ENCODE results near the gene PPIE.
"Not testable (repeated sequence)": the region's sequence is repeated elsewhere in the genome, so short reads cannot be mapped to it uniquely, and the experiment has no call there.

PPIE gene

DNA sequence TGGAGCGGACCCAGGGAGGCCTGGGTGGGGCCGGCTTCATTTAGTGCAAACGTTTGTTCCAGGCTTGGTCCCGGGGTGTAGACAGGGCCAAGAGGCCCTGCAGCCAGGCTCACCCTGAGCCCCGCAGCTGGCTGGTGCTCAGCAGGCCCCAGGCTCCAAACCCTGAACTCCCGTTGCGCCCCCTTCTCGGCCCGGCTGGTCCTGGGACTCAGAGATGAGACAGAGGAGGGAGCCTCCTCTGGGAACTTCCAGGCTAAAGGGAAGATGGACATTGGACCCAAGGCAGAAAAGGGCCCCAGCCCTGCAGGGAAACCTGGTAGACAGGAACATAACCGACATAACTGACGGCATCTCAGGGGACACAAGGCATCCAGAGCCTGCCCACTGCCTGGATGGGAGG lies 36.5 kb downstream of the PPIE start:
- H3K4me1 ChIP-seq (ENCODE audit: insufficient read depth, low read length); H3K27ac ChIP-seq (ENCODE audit: low read length); H3K36me3 ChIP-seq (ENCODE audit: insufficient read depth, low read depth, low read length); H3K4me3 ChIP-seq (ENCODE audit: low read length); H3K9ac ChIP-seq (ENCODE audit: low read depth, low read length); H3K9me3 ChIP-seq (ENCODE audit: insufficient read depth, low read depth, low read length): not testable (repeated sequence)
- peaks cover 34% of the 10 kb centered on the region for H3K27me3 ChIP-seq (ENCODE audit: insufficient read depth, low read length)

DNA sequence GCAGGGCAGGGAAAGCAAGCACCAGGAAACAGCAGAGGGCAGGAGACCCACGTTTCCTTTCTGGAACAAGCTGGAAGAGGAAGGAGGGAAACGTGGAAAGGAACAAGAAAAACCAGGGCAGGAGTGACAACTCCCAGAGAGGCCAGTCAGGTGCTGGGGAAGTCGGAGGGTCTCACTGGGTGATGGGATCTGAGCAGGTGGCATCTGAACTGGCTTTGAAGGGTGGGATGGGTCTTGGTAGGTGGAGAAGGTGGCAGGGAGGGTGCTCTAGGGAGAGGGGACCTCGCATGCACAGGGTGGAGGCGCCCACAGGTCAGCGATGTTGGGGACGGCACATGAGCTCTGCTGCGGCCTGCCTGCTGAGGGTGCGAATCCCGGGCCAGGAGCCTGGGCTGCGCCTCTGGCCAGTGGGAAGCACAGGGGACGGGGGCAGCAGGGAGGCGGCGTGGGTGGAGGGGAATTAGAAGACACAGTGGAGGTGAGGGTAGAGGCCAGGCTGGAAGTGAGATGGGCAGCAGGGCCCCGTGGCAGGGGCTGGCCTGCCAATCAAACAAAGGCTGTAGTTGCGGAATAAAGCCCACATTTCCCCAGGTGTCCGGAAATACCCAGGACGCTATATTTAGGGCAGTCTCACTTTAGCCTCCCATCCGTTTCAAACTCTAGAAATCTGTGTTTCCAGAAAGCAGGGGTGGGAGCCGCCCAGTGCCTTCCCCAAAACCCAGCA lies 37.2 kb downstream of the PPIE start:
- not testable (repeated sequence) for H3K9ac ChIP-seq (ENCODE audit: low read depth, low read length); H3K27ac ChIP-seq (ENCODE audit: low read length); H3K4me1 ChIP-seq (ENCODE audit: insufficient read depth, low read length); H3K4me3 ChIP-seq (ENCODE audit: low read length); H3K9me3 ChIP-seq (ENCODE audit: insufficient read depth, low read depth, low read length); H3K36me3 ChIP-seq (ENCODE audit: insufficient read depth, low read depth, low read length)
- H3K27me3 ChIP-seq (ENCODE audit: insufficient read depth, low read length): peaks cover 37% of the 10 kb centered on the region

DNA sequence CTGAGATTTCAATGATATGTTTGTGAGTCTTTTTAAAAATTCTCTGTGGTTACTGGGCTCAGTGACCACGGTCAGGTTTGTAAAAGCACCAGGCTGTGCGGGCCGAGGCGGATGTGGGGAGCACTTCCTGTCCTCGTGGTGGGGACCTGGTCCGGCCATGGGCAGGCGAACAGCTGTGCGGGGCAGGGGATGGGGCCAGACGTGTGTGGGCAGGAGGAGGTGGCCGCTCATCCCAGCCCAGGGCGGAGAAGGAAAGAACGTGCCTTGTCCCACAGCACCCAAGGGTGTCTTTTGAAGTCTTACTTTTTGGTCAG lies 37.7 kb downstream of the PPIE start:
- Histone ChIP-seq H3K4me1 (ENCODE audit: insufficient read depth, low read length) (no peaks in the 10 kb centered on the region), H3K9me3 (ENCODE audit: insufficient read depth, low read depth, low read length) (no peaks in the 10 kb centered on the region), H3K27me3 (ENCODE audit: insufficient read depth, low read length) (peaks cover 37% of the 10 kb centered on the region), H3K9ac (ENCODE audit: low read depth, low read length) (no peak overlapping the region), H3K36me3 (ENCODE audit: insufficient read depth, low read depth, low read length) (no peaks in the 10 kb centered on the region), H3K27ac (ENCODE audit: low read length) (no peak overlapping the region), H3K4me3 (ENCODE audit: low read length) (no peak overlapping the region)

DNA sequence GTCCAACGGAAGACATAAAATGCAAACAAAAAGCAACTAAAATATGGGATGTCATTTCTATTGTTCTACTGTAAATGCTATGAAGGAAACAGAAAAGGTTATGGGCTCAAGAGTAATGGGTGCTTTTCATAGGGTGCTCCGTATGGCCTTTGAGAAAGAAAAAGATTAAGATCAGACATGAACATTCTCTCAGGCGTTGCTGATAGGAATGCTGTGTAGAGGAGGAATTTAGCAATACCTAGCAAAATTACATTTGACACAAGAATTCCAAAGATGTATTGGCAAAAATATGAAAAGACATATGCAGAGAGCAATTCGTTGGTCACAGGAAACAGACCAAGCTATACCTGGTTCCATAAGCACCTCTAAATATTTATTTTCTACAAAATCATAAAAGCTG lies 38.2 kb downstream of the PPIE start:
- Histone ChIP-seq H3K9me3 (ENCODE audit: insufficient read depth, low read depth, low read length) (no peaks in the 10 kb centered on the region), H3K4me3 (ENCODE audit: low read length) (no peak overlapping the region), H3K9ac (ENCODE audit: low read depth, low read length) (no peak overlapping the region), H3K4me1 (ENCODE audit: insufficient read depth, low read length) (no peaks in the 10 kb centered on the region), H3K27me3 (ENCODE audit: insufficient read depth, low read length) (peaks cover 38% of the 10 kb centered on the region), H3K36me3 (ENCODE audit: insufficient read depth, low read depth, low read length) (no peaks in the 10 kb centered on the region), H3K27ac (ENCODE audit: low read length) (no peak overlapping the region)

DNA sequence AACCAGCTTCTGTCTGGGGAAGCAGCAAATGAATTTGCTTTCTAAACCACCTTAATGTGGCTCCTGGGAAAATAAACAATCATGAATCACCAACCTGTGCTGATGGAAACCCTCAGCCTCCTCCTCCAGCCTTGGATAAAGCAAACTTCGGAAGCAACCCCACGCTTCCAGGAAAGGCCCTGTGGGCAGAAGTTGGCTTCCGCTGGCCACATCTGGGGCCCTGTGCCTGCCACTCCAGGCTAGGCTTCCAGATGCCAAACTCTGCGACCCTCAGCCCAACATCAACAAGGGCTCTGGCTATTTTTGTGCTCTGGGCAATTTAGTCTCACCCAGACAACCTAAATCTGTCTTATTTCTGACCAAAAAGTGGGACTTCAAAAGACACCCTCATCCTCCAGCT lies 38.6 kb downstream of the PPIE start:
- Histone ChIP-seq H3K9me3 (ENCODE audit: insufficient read depth, low read depth, low read length) (no peaks in the 10 kb centered on the region), H3K4me3 (ENCODE audit: low read length) (no peak overlapping the region), H3K4me1 (ENCODE audit: insufficient read depth, low read length) (no peaks in the 10 kb centered on the region), H3K36me3 (ENCODE audit: insufficient read depth, low read depth, low read length) (no peaks in the 10 kb centered on the region), H3K27me3 (ENCODE audit: insufficient read depth, low read length) (peaks cover 34% of the 10 kb centered on the region), H3K9ac (ENCODE audit: low read depth, low read length) (no peak overlapping the region), H3K27ac (ENCODE audit: low read length) (no peak overlapping the region)

DNA sequence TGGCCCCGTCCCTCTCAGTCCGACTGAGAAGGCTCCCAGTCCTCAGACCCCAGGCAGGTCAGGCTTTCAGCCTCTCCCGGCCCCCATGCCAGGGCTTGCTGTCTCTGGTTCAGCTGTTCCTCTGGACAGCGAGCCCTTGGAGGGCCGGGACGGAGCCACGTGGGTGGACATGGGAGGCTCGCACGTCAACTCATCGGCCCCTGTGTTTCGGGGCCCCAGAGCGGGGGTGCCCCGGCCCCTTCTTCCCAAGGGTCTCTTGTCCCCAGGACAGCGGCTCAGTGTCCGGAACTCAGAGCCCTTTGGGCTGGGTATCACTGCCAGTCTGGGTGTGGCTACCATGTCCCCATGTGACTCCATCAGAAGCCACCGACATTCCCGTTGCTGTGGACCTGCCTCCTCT lies 39.2 kb downstream of the PPIE start:
- H3K27ac ChIP-seq (ENCODE audit: low read length); H3K9me3 ChIP-seq (ENCODE audit: insufficient read depth, low read depth, low read length); H3K36me3 ChIP-seq (ENCODE audit: insufficient read depth, low read depth, low read length); H3K4me3 ChIP-seq (ENCODE audit: low read length); H3K4me1 ChIP-seq (ENCODE audit: insufficient read depth, low read length); H3K9ac ChIP-seq (ENCODE audit: low read depth, low read length): not testable (repeated sequence)
- peaks cover 39% of the 10 kb centered on the region for H3K27me3 ChIP-seq (ENCODE audit: insufficient read depth, low read length)

DNA sequence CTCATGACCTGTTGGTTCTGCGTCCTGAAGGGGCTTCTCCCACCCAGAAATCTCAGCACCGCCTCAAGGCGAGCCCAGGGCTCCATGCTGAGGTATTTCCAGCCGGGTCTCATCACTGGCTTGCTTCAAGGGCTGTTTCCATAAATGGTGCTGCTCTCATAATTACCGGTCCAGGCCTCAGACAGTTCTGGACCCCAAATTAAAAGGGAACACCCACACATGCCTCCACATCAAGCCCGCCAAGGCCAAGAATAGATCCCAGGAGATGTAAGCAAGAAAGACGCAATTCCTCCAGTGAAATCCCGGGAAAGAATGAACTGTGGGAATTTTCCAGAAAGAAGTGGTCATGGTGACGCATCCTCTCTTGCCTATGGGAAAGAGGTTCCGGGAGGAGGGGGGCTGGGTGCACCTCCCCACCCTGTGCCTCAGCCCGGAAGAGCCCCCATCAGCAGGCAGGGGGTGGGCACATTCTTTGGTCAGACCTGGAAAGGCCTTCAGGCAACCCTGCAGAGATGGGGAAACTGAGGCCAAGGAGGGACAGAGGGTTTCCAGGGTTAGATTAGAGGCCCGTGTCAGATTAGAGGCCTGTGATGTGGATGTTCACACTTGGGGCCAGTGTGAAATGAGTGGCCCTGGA lies 39.9 kb downstream of the PPIE start:
- H3K9me3 ChIP-seq (ENCODE audit: insufficient read depth, low read depth, low read length); H3K36me3 ChIP-seq (ENCODE audit: insufficient read depth, low read depth, low read length); H3K27ac ChIP-seq (ENCODE audit: low read length); H3K9ac ChIP-seq (ENCODE audit: low read depth, low read length); H3K4me1 ChIP-seq (ENCODE audit: insufficient read depth, low read length); H3K4me3 ChIP-seq (ENCODE audit: low read length): not testable (repeated sequence)
- H3K27me3 ChIP-seq (ENCODE audit: insufficient read depth, low read length): peaks cover 46% of the 10 kb centered on the region

DNA sequence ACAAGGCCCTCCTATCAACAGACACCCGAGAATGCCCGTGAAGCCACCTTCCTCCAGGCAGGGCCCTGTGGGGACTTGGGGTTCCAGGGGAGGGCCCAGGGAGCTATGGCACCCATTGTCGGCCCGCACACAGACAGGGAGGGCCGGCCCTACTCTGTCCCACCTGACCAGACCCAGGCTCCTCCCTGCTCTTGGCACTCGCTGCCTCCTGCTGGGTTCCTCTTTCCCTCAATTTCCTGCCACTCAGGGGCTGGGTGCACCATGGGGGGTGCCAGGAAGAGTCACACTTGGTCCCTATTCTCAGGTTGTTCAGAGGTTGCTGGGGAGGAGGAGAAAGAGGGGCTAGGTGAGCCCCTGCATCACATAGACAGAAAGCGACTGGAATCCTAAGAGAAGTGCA lies 40.5 kb downstream of the PPIE start:
- Histone ChIP-seq H3K4me1 (ENCODE audit: insufficient read depth, low read length) (no peaks in the 10 kb centered on the region), H3K9me3 (ENCODE audit: insufficient read depth, low read depth, low read length) (no peaks in the 10 kb centered on the region), H3K9ac (ENCODE audit: low read depth, low read length) (no peak overlapping the region; the same call in 1 of the 2 replicates), H3K36me3 (ENCODE audit: insufficient read depth, low read depth, low read length) (no peaks in the 10 kb centered on the region), H3K27me3 (ENCODE audit: insufficient read depth, low read length) (peaks cover 50% of the 10 kb centered on the region), H3K4me3 (ENCODE audit: low read length) (no peak overlapping the region), H3K27ac (ENCODE audit: low read length) (no peak overlapping the region)

DNA sequence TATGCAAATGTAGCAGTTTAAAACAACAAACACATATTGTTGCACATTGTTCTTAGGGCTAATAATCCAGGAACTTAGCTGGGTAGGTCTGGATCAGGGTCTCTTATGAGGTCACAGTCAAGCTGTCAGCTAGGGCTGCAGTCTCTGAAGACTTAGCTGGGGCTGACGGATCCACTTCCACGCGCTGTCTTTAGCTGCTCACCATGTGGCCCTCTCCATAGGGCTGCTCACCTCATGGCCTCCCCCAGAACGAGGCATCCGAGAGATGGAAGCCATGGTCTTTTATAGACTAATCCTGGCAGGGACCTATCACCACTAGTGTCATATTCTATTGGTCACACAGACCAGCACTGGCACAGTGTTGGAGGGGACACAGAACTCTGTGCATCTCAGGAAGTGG lies 41.1 kb downstream of the PPIE start:
- Histone ChIP-seq H3K4me1 (ENCODE audit: insufficient read depth, low read length) (no peaks in the 10 kb centered on the region), H3K9me3 (ENCODE audit: insufficient read depth, low read depth, low read length) (no peaks in the 10 kb centered on the region), H3K27me3 (ENCODE audit: insufficient read depth, low read length) (peaks cover 50% of the 10 kb centered on the region), H3K4me3 (ENCODE audit: low read length) (no peak overlapping the region), H3K36me3 (ENCODE audit: insufficient read depth, low read depth, low read length) (no peaks in the 10 kb centered on the region), H3K9ac (ENCODE audit: low read depth, low read length) (no peak overlapping the region), H3K27ac (ENCODE audit: low read length) (no peak overlapping the region)

DNA sequence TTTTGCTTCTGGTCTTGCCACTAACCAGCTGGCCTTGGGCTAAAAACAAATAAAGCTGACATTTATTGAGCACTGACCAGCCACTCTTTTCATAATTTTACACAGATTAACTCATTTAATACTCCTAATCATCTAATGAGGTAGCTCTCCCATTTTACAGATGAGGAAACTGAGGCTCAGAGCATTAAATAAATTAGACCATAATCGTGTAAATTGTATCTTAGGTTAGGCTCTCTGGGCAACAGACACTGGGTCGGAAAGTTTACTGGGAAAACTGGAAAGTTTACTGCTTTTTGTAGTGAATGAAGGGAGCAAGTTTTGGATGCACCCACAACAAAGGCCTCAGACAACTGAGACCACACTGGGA lies 42.6 kb downstream of the PPIE start:
- H3K36me3 ChIP-seq (ENCODE audit: insufficient read depth, low read depth, low read length): no peaks in the 10 kb centered on the region
- H3K27ac ChIP-seq (ENCODE audit: low read length): no peak overlapping the region
- no peak overlapping the region for H3K9ac ChIP-seq (ENCODE audit: low read depth, low read length)
- H3K4me1 ChIP-seq (ENCODE audit: insufficient read depth, low read length): no peaks in the 10 kb centered on the region
- no peaks in the 10 kb centered on the region for H3K9me3 ChIP-seq (ENCODE audit: insufficient read depth, low read depth, low read length)
- H3K4me3 ChIP-seq (ENCODE audit: low read length): no peak overlapping the region
- peaks cover 61% of the 10 kb centered on the region for H3K27me3 ChIP-seq (ENCODE audit: insufficient read depth, low read length)

DNA sequence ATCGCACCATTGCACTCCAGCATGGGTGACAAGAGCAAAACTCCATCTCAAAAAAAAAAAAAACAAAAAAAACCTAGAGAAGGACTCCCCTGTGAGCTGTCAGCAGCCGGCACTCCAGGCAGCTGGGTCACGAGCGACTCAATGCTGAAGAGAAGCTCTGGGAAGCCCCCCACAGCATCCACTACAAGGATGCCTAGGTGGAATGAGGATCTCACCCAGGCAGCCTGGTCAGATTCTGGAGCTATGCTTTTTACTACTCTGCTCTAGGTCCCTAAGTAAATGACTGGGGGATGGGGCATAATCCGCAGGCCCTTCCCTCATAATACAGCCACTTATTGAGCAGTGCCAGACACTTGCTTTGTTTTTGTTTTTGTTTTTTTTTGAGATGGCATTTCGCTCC lies 43.4 kb downstream of the PPIE start:
- Histone ChIP-seq H3K36me3 (ENCODE audit: insufficient read depth, low read depth, low read length) (no peaks in the 10 kb centered on the region), H3K4me3 (ENCODE audit: low read length) (no peak overlapping the region), H3K27ac (ENCODE audit: low read length) (no peak overlapping the region), H3K27me3 (ENCODE audit: insufficient read depth, low read length) (peaks cover 64% of the 10 kb centered on the region), H3K9me3 (ENCODE audit: insufficient read depth, low read depth, low read length) (no peaks in the 10 kb centered on the region), H3K4me1 (ENCODE audit: insufficient read depth, low read length) (no peaks in the 10 kb centered on the region), H3K9ac (ENCODE audit: low read depth, low read length) (no peak overlapping the region)

DNA sequence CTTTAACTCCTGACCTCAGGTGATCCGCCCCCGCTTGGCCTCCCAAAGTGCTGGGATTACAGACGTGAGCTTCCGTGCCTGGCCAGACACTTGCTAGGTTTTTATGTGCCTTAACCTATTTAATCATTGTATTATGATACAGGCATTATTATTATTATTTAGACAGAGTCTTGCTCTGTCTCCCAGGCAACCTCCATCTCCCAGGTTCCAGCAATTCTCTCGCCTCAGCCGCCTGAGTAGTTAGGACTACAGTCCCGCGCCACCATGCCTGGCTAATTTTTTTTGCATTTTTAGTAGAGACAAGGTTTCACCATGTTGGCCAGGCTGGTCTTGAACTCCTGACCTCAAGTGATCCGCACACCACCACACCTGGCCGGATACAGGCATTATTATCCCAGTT lies 44.0 kb downstream of the PPIE start:
- H3K4me3 ChIP-seq (ENCODE audit: low read length); H3K36me3 ChIP-seq (ENCODE audit: insufficient read depth, low read depth, low read length); H3K4me1 ChIP-seq (ENCODE audit: insufficient read depth, low read length); H3K27ac ChIP-seq (ENCODE audit: low read length); H3K9ac ChIP-seq (ENCODE audit: low read depth, low read length); H3K9me3 ChIP-seq (ENCODE audit: insufficient read depth, low read depth, low read length): not testable (repeated sequence)
- peaks cover 68% of the 10 kb centered on the region for H3K27me3 ChIP-seq (ENCODE audit: insufficient read depth, low read length)

Data from iPS-20b (cell line).